ENCODE data around the gene AIFM1. TPM values are rescaled to one million over a fixed set of nuclear protein-coding genes. Genes with fewer than 3 reads are reported as not detected.

The AIFM1 gene
- total and polyA plus RNA-seq, 8 donors: 2.9 to 33.5 (median 26.4) TPM

GRCh38 chrX:130090364-130090763 is 75.3 kb downstream of the AIFM1 start:
- Histone ChIP-seq H3K27me3 (no peaks in the 10 kb centered on the region), H3K36me3 (no peaks in the 10 kb centered on the region), H3K27ac (peak overlapping the region in 1 of 5 donors; percentile 39), H3K4me1 (peaks cover 0 to 61% (median 25%) of the 10 kb centered on the region in 4 donors), H3K4me3 (no peak overlapping the region), H3K9me3 (no peaks in the 10 kb centered on the region)
- no peak for DNase-seq
- intact Hi-C loops (cut with DNase I; ENCODE audit: low total_unique reads): no loop called here
- WGBS, 5 donors: 74 to 83% (median 80%) methylated on average over 3 of the region's 3 CpGs
- TF ChIP-seq POLR2A (IDR thresholded peaks at IDR 0.05) (no peak), POLR2AphosphoS5 (IDR thresholded peaks at IDR 0.05) (no peak), EP300 (IDR thresholded peaks at IDR 0.05) (no peak), CTCF (IDR thresholded peaks at IDR 0.05) (no peak)

GRCh38 chrX:130086447-130087206 is 79.0 kb downstream of the AIFM1 start:
- Histone ChIP-seq H3K27me3 (no peaks in the 10 kb centered on the region), H3K4me1 (peaks cover 3 to 71% (median 29%) of the 10 kb centered on the region in 4 donors), H3K36me3 (no peaks in the 10 kb centered on the region), H3K9me3 (no peaks in the 10 kb centered on the region), H3K27ac (peak overlapping the region in 4 of 5 donors; percentile 37 to 79 (median 54)), H3K4me3 (peak overlapping the region in 2 of 4 donors; percentile 9 to 22)
- DNase-seq: no peak
- WGBS, 5 donors: 71 to 78% (median 73%) methylated on average over 9 to 13 of the region's 13 CpGs
- no peak for TF ChIP-seq EP300 (IDR thresholded peaks at IDR 0.05)
- TF ChIP-seq POLR2AphosphoS5 (IDR thresholded peaks at IDR 0.05): no peak
- intact Hi-C loops (cut with DNase I; ENCODE audit: low total_unique reads): no loop called here

- no peak for DNase-seq
- intact Hi-C loops (cut with DNase I; ENCODE audit: low total_unique reads): no loop called here
Measured at GRCh38 chrX:130085551-130086446, 79.8 kb downstream of the AIFM1 start.

GRCh38 chrX:130084631-130085237 is 80.9 kb downstream of the AIFM1 start:
- WGBS, 5 donors: 20 to 59% (median 53%) methylated on average over 1 to 9 of the region's 9 CpGs
- Histone ChIP-seq H3K4me1 (peaks cover 4 to 77% (median 33%) of the 10 kb centered on the region in 4 donors), H3K4me3 (peak overlapping the region in 1 of 4 donors; percentile 16), H3K9me3 (no peaks in the 10 kb centered on the region), H3K36me3 (peaks cover 0 to 6% (median 3%) of the 10 kb centered on the region in 4 donors), H3K27ac (peak overlapping the region; percentile 28 to 79 (median 41)), H3K27me3 (no peaks in the 10 kb centered on the region)
- intact Hi-C loops (cut with DNase I; ENCODE audit: low total_unique reads): loop anchor here (5.0 kb wide), 1 partner anchor 108 kb away; no protein-coding TSS in a partner anchor
- no peak for TF ChIP-seq EP300 (IDR thresholded peaks at IDR 0.05)
- no peak for TF ChIP-seq CTCF (IDR thresholded peaks at IDR 0.05)
- no peak for TF ChIP-seq POLR2AphosphoS5 (IDR thresholded peaks at IDR 0.05)
- no peak for TF ChIP-seq POLR2A (IDR thresholded peaks at IDR 0.05)
- DNase-seq: no peak

More at GRCh38 chrX:130085551-130086446, 79.8 kb downstream of the AIFM1 start:
- TF ChIP-seq EP300 (IDR thresholded peaks at IDR 0.05) (no peak), POLR2AphosphoS5 (IDR thresholded peaks at IDR 0.05) (no peak), CTCF (IDR thresholded peaks at IDR 0.05) (no peak), POLR2A (IDR thresholded peaks at IDR 0.05) (no peak)
- H3K9me3 ChIP-seq: no peaks in the 10 kb centered on the region
- H3K4me3 ChIP-seq: peak overlapping the region in 2 of 4 donors; percentile 9 to 16
- no peaks in the 10 kb centered on the region for H3K27me3 ChIP-seq
- H3K4me1 ChIP-seq: peaks cover 4 to 76% (median 33%) of the 10 kb centered on the region in 4 donors
- peak overlapping the region; percentile 28 to 79 (median 41) for H3K27ac ChIP-seq
- 50 to 67% (median 63%) methylated on average over 10 to 11 of the region's 11 CpGs for WGBS, 5 donors
- peaks cover 0 to 4% (median under 1%) of the 10 kb centered on the region in 4 donors for H3K36me3 ChIP-seq
